ENCODE measurements around the gene USP9X.
"Not testable (repeated sequence)": the region's sequence is repeated elsewhere in the genome, so short reads cannot be mapped to it uniquely, and the experiment has no call there.

USP9X gene

GRCh38 chrX:41084893-41085511, at the start of gene USP9X:
TSS of gene USP9X (plus strand) at chrX:41085445. CDS start at chrX:41123629, 38,184 bp downstream.
- in situ Hi-C loops (cut with HindIII; ENCODE audit: low sequenced_read_pairs) = no loop called here

GRCh38 chrX:41035582-41035981, 49.7 kb upstream of the USP9X start:
- in situ Hi-C loops (cut with HindIII; ENCODE audit: low sequenced_read_pairs) = no loop called here

- in situ Hi-C loops (cut with HindIII; ENCODE audit: low sequenced_read_pairs) = no loop called here
These were observed 48.4 kb upstream of the USP9X start for GRCh38 chrX:41036668-41037326.

GRCh38 chrX:41043196-41043595, 42.0 kb upstream of the USP9X start:
- in situ Hi-C loops (cut with HindIII; ENCODE audit: low sequenced_read_pairs) = no loop called here

- in situ Hi-C loops (cut with HindIII; ENCODE audit: low sequenced_read_pairs) = no loop called here
These were observed 41.4 kb upstream of the USP9X start for GRCh38 chrX:41043674-41044345.

- in situ Hi-C loops (cut with HindIII; ENCODE audit: low sequenced_read_pairs) = no loop called here
These were observed 39.2 kb upstream of the USP9X start for GRCh38 chrX:41045960-41046567.

- in situ Hi-C loops (cut with HindIII; ENCODE audit: low sequenced_read_pairs) = no loop called here
These were observed 37.2 kb upstream of the USP9X start for GRCh38 chrX:41047878-41048534.

- in situ Hi-C loops (cut with HindIII; ENCODE audit: low sequenced_read_pairs) = loop anchor here (5.0 kb wide), 1 partner anchor 47 kb away; no protein-coding TSS in a partner anchor
These were observed 34.9 kb upstream of the USP9X start for GRCh38 chrX:41050359-41050758.

GRCh38 chrX:41051288-41051687, 34.0 kb upstream of the USP9X start:
- in situ Hi-C loops (cut with HindIII; ENCODE audit: low sequenced_read_pairs) = loop anchor here (5.0 kb wide), 1 partner anchor 46 kb away; no protein-coding TSS in a partner anchor

- in situ Hi-C loops (cut with HindIII; ENCODE audit: low sequenced_read_pairs) = no loop called here
These were observed 29.5 kb upstream of the USP9X start for GRCh38 chrX:41055740-41056139.

- in situ Hi-C loops (cut with HindIII; ENCODE audit: low sequenced_read_pairs) = not testable (repeated sequence)
These were observed 22.0 kb upstream of the USP9X start for GRCh38 chrX:41063276-41063675.

GRCh38 chrX:41064018-41064417, 21.2 kb upstream of the USP9X start:
- in situ Hi-C loops (cut with HindIII; ENCODE audit: low sequenced_read_pairs) = no loop called here

- in situ Hi-C loops (cut with HindIII; ENCODE audit: low sequenced_read_pairs) = no loop called here
These were observed 18.9 kb upstream of the USP9X start for GRCh38 chrX:41066391-41066790.

- in situ Hi-C loops (cut with HindIII; ENCODE audit: low sequenced_read_pairs) = no loop called here
These were observed 18.3 kb upstream of the USP9X start for GRCh38 chrX:41066969-41067368.

GRCh38 chrX:41067721-41068120, 17.5 kb upstream of the USP9X start:
- in situ Hi-C loops (cut with HindIII; ENCODE audit: low sequenced_read_pairs) = no loop called here

GRCh38 chrX:41076742-41077141, 8.5 kb upstream of the USP9X start:
- in situ Hi-C loops (cut with HindIII; ENCODE audit: low sequenced_read_pairs) = no loop called here

- in situ Hi-C loops (cut with HindIII; ENCODE audit: low sequenced_read_pairs) = no loop called here
These were observed 3.4 kb upstream of the USP9X start for GRCh38 chrX:41081821-41082220.

GRCh38 chrX:41082783-41083182, 2.5 kb upstream of the USP9X start:
- in situ Hi-C loops (cut with HindIII; ENCODE audit: low sequenced_read_pairs) = no loop called here

GRCh38 chrX:41084044-41084892, 977 bp upstream of the USP9X start:
- in situ Hi-C loops (cut with HindIII; ENCODE audit: low sequenced_read_pairs) = no loop called here

GRCh38 chrX:41085512-41085877, 250 bp downstream of the USP9X start:
- in situ Hi-C loops (cut with HindIII; ENCODE audit: low sequenced_read_pairs) = no loop called here
